CD14-positive monocyte (primary cell): Measurements from ENCODE around the gene BAZ1A. TPM values are rescaled to one million over a fixed set of nuclear protein-coding genes. Genes with fewer than 3 reads are reported as not detected.

Experiments
- DNase-seq, 3 donors: peaks; one replicate each; pipeline ENCODE4 v3.0.0-alpha.2; 2011 to 2022
- H2AFZ ChIP-seq: 2 replicates; pipeline ENCODE4 v1.6.0; 2012; ENCODE audit warnings: mild to moderate bottlenecking, low read depth, low read length, inconsistent platforms; ENCODE audit not compliant: insufficient read depth, poor library complexity, severe bottlenecking
- H3K27ac ChIP-seq, 2 donors: 1 replicate in 1 of 2; 2 replicates in 1 of 2; pipeline ENCODE4 v1.5.1; 2012 to 2013; ENCODE audit warnings: low read length in 2 of 2, control low read depth in 1 of 2, inconsistent platforms in 1 of 2, low read depth in 1 of 2, mild to moderate bottlenecking in 1 of 2
- H3K27me3 ChIP-seq, 2 donors: one replicate each; pipeline versions ENCODE4 v1.6.0 to v1.6.1; 2011 to 2013; ENCODE audit warnings: low read length in 2 of 2; ENCODE audit not compliant: control insufficient read depth in 2 of 2, insufficient read depth in 2 of 2
- H3K36me3 ChIP-seq, 2 donors: replicated peaks in 1 of 2; 1 replicate in 1 of 2; 2 replicates in 1 of 2; pipeline versions ENCODE4 v1.5.1 to v1.6.1; 2012 to 2013; ENCODE audit warnings: low read length in 2 of 2, control low read depth in 1 of 2, inconsistent platforms in 1 of 2, mild to moderate bottlenecking in 1 of 2; ENCODE audit not compliant: insufficient read depth in 2 of 2, control insufficient read depth in 1 of 2
- H3K4me1 ChIP-seq, 2 donors: 1 replicate in 1 of 2; 2 replicates in 1 of 2; pipeline versions ENCODE4 v1.5.1 to v1.6.1; 2012 to 2013; ENCODE audit warnings: low read length in 2 of 2, control low read depth in 1 of 2, inconsistent platforms in 1 of 2, mild to moderate bottlenecking in 1 of 2, moderate library complexity in 1 of 2; ENCODE audit not compliant: insufficient read depth in 2 of 2, control insufficient read depth in 1 of 2
- H3K4me2 ChIP-seq: replicated peaks from 2 replicates; pipeline ENCODE3; 2012; ENCODE audit warnings: low read length, moderate library complexity, mild to moderate bottlenecking; ENCODE audit not compliant: poor library complexity, severe bottlenecking; ENCODE audit errors: extremely low read depth
- H3K4me3 ChIP-seq, 3 experiments: fragments of 200-600 bp in 1 of 3; sonication (generic) in 1 of 3; replicated peaks in 1 of 3; 1 replicate in 2 of 3; 2 replicates in 1 of 3; pipeline ENCODE4 v1.5.1; 2011 to 2013; ENCODE audit warnings: low read length in 3 of 3, mild to moderate bottlenecking in 3 of 3, control low read depth in 2 of 3, low read depth in 2 of 3, inconsistent platforms in 1 of 3, moderate library complexity in 1 of 3
- H3K79me2 ChIP-seq: 2 replicates; pipeline ENCODE4 v1.6.0; 2012; ENCODE audit warnings: mild to moderate bottlenecking, control low read depth, inconsistent platforms, low read length, moderate library complexity; ENCODE audit not compliant: insufficient read depth
- H3K9ac ChIP-seq: 2 replicates; pipeline ENCODE4 v1.6.0; 2017; ENCODE audit warnings: low read length, mild to moderate bottlenecking; ENCODE audit not compliant: insufficient read depth, poor library complexity, severe bottlenecking
- H3K9me3 ChIP-seq, 2 donors: replicated peaks in 1 of 2; 1 replicate in 1 of 2; 2 replicates in 1 of 2; pipeline versions ENCODE4 v1.5.1 to v1.6.1; 2012 to 2013; ENCODE audit warnings: low read length in 2 of 2, control low read depth in 1 of 2; ENCODE audit not compliant: control insufficient read depth in 1 of 2, insufficient read depth in 1 of 2
- H4K20me1 ChIP-seq: 2 replicates; pipeline ENCODE4 v1.6.0; 2012; ENCODE audit warnings: mild to moderate bottlenecking, low read length, control low read depth, moderate library complexity; ENCODE audit not compliant: insufficient read depth
- H3K27ac Mint-ChIP-seq, 7 donors: one replicate each; pipeline ENCODE4 v1.8.0; 2020; ENCODE audit warnings: mild to moderate bottlenecking in 7 of 7, mixed read lengths in 7 of 7, moderate library complexity in 6 of 7, inconsistent platforms in 2 of 7
- H3K27me3 Mint-ChIP-seq, 3 donors: one replicate each; pipeline ENCODE4 v1.8.0; 2021 to 2022; ENCODE audit warnings: low read depth in 3 of 3, mild to moderate bottlenecking in 3 of 3, mixed read lengths in 3 of 3, moderate library complexity in 3 of 3, inconsistent platforms in 1 of 3
- H3K36me3 Mint-ChIP-seq, 2 donors: one replicate each; pipeline ENCODE4 v1.8.0; 2020; ENCODE audit warnings: mixed read lengths in 2 of 2, inconsistent platforms in 1 of 2, mild to moderate bottlenecking in 1 of 2
- H3K4me1 Mint-ChIP-seq: one replicate; pipeline ENCODE4 v1.8.0; 2020; ENCODE audit warnings: mild to moderate bottlenecking, mixed read lengths
- H3K4me3 Mint-ChIP-seq, 2 donors: one replicate each; pipeline ENCODE4 v1.8.0; 2020; ENCODE audit warnings: mild to moderate bottlenecking in 2 of 2, mixed read lengths in 2 of 2, moderate library complexity in 1 of 2
- H3K9me3 Mint-ChIP-seq, 7 donors: one replicate each; pipeline ENCODE4 v1.8.0; 2020 to 2022; ENCODE audit warnings: mixed read lengths in 7 of 7, mild to moderate bottlenecking in 6 of 7, moderate library complexity in 6 of 7, inconsistent platforms in 2 of 7
- CTCF ChIP-seq: fragments of 200-600 bp; IDR thresholded peaks from one replicate; pipeline ENCODE4 v1.8.0; 2022; ENCODE audit warnings: antibody characterized with exemption, mild to moderate bottlenecking
- WGBS: methylation state at CpG from one replicate; pipeline ENCODE4 v1.1.5; 2013; ENCODE audit warnings: missing lambda C conversion rate; ENCODE audit not compliant: insufficient coverage; 5-methylcytosine and 5-hydroxymethylcytosine counted together
- intact Hi-C, 2 donors: fragments of 100-400 bp; cut with micrococcal nuclease; formaldehyde crosslinking; loops; one replicate each; pipeline versions ENCODE4 v1.15.0 to v1.15.1; 2023
- polyA plus RNA-seq, 3 donors: library from polyadenylated mRNA; depleted of rRNA in 1 of 3; unstranded in 2 of 3; stranded (reverse) in 1 of 3; fragments of 300-500 nt in 2 of 3; fragments of >200 nt in 1 of 3; fragmentation: Illumina TruSeq in 2 of 3; gene quantifications; 1 replicate in 2 of 3; 2 replicates in 1 of 3; pipeline ENCODE4 v1.2.3, GENCODE V29; 2012 to 2021

BAZ1A gene
- polyA plus RNA-seq, 3 donors, result 7.3 to 25.5 (median 12.7) TPM

- Histone ChIP-seq H4K20me1 (peaks cover 86% of the 10 kb centered on the region), H3K9me3 (no peaks in the 10 kb centered on the region), H3K36me3 (peaks cover 34 to 64% of the 10 kb centered on the region in 2 donors), H3K9ac (no peak overlapping the region), H2AFZ (no peak overlapping the region), H3K4me2 (no peak overlapping the region), H3K27me3 (no peaks in the 10 kb centered on the region), H3K79me2 (peaks cover 98% of the 10 kb centered on the region), H3K27ac (peak overlapping the region in 1 of 2 donors; percentile 39), H3K4me1 (peaks cover 0 to 7% of the 10 kb centered on the region in 2 donors), H3K4me3 (no peak overlapping the region)
- TF ChIP-seq CTCF, result no peak
- Mint-ChIP-seq H3K36me3 (peaks cover 26 to 46% of the 10 kb centered on the region in 2 donors), H3K27ac (peak overlapping the region in 4 of 7 donors; percentile 39 to 80 (median 76)), H3K4me3 (no peak overlapping the region), H3K27me3 (no peaks in the 10 kb centered on the region), H3K4me1 (peaks cover 8% of the 10 kb centered on the region), H3K9me3 (no peaks in the 10 kb centered on the region)
- peak in 1 of 3 donors; percentile 16 for DNase-seq
- intact Hi-C loops, result no loop called here
- no CpG with 5 or more reads among the region's 2 CpGs for WGBS
Observed at GRCh38 chr14:34817768-34818167, 57.4 kb downstream of the BAZ1A start.

- Histone ChIP-seq H3K36me3 (peaks cover 52 to 86% of the 10 kb centered on the region in 2 donors), H3K9ac (no peak overlapping the region), H3K4me3 (no peak overlapping the region), H3K79me2 (peaks cover 84% of the 10 kb centered on the region), H4K20me1 (peaks cover 83% of the 10 kb centered on the region), H2AFZ (no peak overlapping the region), H3K27me3 (no peaks in the 10 kb centered on the region), H3K4me1 (no peaks in the 10 kb centered on the region), H3K27ac (no peak overlapping the region), H3K9me3 (no peaks in the 10 kb centered on the region), H3K4me2 (no peak overlapping the region)
- intact Hi-C loops, result no loop called here
- WGBS, result no CpG with 5 or more reads among the region's 2 CpGs
- peaks cover 0 to 3% (median 2%) of the 10 kb centered on the region in 3 donors for H3K27me3 Mint-ChIP-seq
- H3K9me3 Mint-ChIP-seq, result peaks cover 0 to 6% (median 2%) of the 10 kb centered on the region in 7 donors
- no peaks in the 10 kb centered on the region for H3K4me1 Mint-ChIP-seq
- peaks cover 45 to 64% of the 10 kb centered on the region in 2 donors for H3K36me3 Mint-ChIP-seq
- H3K4me3 Mint-ChIP-seq, result no peak overlapping the region
- DNase-seq, result no peak
- no peak for TF ChIP-seq CTCF
- peak overlapping the region in 1 of 7 donors; percentile 75 for H3K27ac Mint-ChIP-seq
Observed at GRCh38 chr14:34810028-34810427, 65.1 kb downstream of the BAZ1A start.
